Esophagus muscularis mucosa (tissue), 4 donors: Measurements from ENCODE around the gene PFKL. TPM values are rescaled to one million over a fixed set of nuclear protein-coding genes. Genes with fewer than 3 reads are reported as not detected.
A peak's percentile ranks its signal among the peaks of the same experiment; 100 is the strongest.

ENCODE experiments used
- DNase-seq: peaks from one replicate; pipeline ENCODE4 v3.0.0-alpha.2; 2017; ENCODE audit errors: extremely low spot score
- H3K27ac ChIP-seq, 4 donors: fragments of 200-600 bp; sonication (generic); replicated peaks in 1 of 4; 1 replicate in 3 of 4; 2 replicates in 1 of 4; pipeline ENCODE4 v1.5.1; 2016 to 2019; ENCODE audit warnings: mild to moderate bottlenecking in 1 of 4
- H3K27me3 ChIP-seq, 4 donors: fragments of 200-600 bp; sonication (generic); one replicate each; pipeline versions ENCODE4 v1.5.1 to v1.6.0; 2016 to 2019
- H3K36me3 ChIP-seq, 4 donors: fragments of 200-600 bp; sonication (generic); one replicate each; pipeline ENCODE4 v1.5.1; 2016 to 2019
- H3K4me1 ChIP-seq, 4 donors: fragments of 200-600 bp; sonication (generic); one replicate each; pipeline ENCODE4 v1.5.1; 2016 to 2019
- H3K4me3 ChIP-seq, 4 donors: fragments of 200-600 bp; sonication (generic); 1 replicate in 2 of 4; 2 replicates in 2 of 4; pipeline ENCODE4 v1.5.1; 2016 to 2019; ENCODE audit warnings: mild to moderate bottlenecking in 4 of 4, moderate library complexity in 1 of 4
- H3K9me3 ChIP-seq, 4 donors: fragments of 200-600 bp; sonication (generic); 1 replicate in 3 of 4; 2 replicates in 1 of 4; pipeline ENCODE4 v1.5.1; 2016 to 2019
- EP300 ChIP-seq: sonication (generic); formaldehyde crosslinking; IDR thresholded peaks from one replicate; pipeline ENCODE4 v1.6.1; 2017; ENCODE audit warnings: antibody characterized with exemption
- POLR2A ChIP-seq: fragments of 450-650 bp; IDR thresholded peaks from one replicate; pipeline ENCODE4 v1.6.1; 2017; ENCODE audit warnings: antibody characterized with exemption, moderate library complexity, mild to moderate bottlenecking, low read depth
- POLR2AphosphoS5 ChIP-seq, 2 donors: sonication (generic); formaldehyde crosslinking; IDR thresholded peaks; one replicate each; pipeline ENCODE4 v1.6.1; 2017; ENCODE audit warnings: antibody characterized with exemption in 2 of 2
- WGBS: methylation state at CpG from one replicate; pipeline ENCODE4 v1.1.5; 2018; 5-methylcytosine and 5-hydroxymethylcytosine counted together
- intact Hi-C: fragments of 100-400 bp; cut with DNase I; formaldehyde crosslinking; loops from one replicate; pipeline ENCODE4 v1.15.1; 2023
- total RNA-seq, 4 donors: library from RNA; depleted of rRNA; stranded (reverse); fragments of >200 nt; gene quantifications; one replicate each; pipeline versions ENCODE4 v1.1.0 to v1.2.1, GENCODE V29; 2016
- TF ChIP-seq, protein P1 (sequence below), 3 experiments: fragments of 200-600 bp in 2 of 3; fragments of 450-650 bp in 1 of 3; sonication (generic) in 2 of 3; IDR thresholded peaks; one replicate each; pipeline ENCODE4 v1.5.1; 2017 to 2019; ENCODE audit warnings: antibody characterized with exemption in 3 of 3, mild to moderate bottlenecking in 2 of 3, moderate library complexity in 1 of 3

PFKL gene
- total RNA-seq, 4 donors from 2014 or later = 61.5 to 109 (median 83.4) TPM

DNA sequence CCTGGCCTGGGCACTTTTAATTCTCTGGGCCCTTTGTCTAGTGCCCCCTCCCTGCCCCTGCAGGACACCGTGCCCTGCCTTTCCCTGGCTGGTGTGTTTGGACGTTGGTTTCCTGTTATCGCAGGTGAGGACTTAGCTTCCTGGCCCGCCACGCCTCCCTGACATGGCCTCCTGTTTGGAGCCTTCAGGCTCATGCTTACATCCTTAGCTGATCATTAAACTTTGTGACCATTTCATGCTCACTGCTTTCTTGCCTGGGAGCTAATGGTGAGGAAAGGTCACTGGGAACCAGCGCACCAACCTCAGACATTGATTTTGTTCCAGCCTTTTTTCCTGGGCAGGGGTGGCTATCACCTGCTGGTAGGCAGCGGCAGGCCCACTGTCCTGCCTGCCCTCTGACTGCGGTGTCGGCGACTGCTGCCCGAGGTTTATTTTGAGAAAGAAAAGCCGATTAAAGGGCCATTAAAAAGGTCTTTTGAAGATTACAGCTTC, 3.7 kb downstream of the PFKL start:
- no peaks in the 10 kb centered on the region for H3K27me3 ChIP-seq
- no peak for DNase-seq
- peaks cover 4 to 21% (median 17%) of the 10 kb centered on the region in 4 donors for H3K36me3 ChIP-seq
- intact Hi-C loops = no loop called here
- 81% methylated on average over 12 of the region's 12 CpGs for WGBS
- no peaks in the 10 kb centered on the region for H3K9me3 ChIP-seq
- H3K4me1 ChIP-seq = peaks cover 60 to 81% (median 71%) of the 10 kb centered on the region in 4 donors
- H3K4me3 ChIP-seq = no peak overlapping the region
- TF ChIP-seq POLR2AphosphoS5 (IDR thresholded peaks at IDR 0.05) (no peak), EP300 (no peak), POLR2A (no peak)
- TF ChIP-seq, protein P1, sequence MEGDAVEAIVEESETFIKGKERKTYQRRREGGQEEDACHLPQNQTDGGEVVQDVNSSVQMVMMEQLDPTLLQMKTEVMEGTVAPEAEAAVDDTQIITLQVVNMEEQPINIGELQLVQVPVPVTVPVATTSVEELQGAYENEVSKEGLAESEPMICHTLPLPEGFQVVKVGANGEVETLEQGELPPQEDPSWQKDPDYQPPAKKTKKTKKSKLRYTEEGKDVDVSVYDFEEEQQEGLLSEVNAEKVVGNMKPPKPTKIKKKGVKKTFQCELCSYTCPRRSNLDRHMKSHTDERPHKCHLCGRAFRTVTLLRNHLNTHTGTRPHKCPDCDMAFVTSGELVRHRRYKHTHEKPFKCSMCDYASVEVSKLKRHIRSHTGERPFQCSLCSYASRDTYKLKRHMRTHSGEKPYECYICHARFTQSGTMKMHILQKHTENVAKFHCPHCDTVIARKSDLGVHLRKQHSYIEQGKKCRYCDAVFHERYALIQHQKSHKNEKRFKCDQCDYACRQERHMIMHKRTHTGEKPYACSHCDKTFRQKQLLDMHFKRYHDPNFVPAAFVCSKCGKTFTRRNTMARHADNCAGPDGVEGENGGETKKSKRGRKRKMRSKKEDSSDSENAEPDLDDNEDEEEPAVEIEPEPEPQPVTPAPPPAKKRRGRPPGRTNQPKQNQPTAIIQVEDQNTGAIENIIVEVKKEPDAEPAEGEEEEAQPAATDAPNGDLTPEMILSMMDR (IDR thresholded peaks at IDR 0.05) = no peak
- peak overlapping the region in 2 of 4 donors; percentile 8 to 24 for H3K27ac ChIP-seq

GRCh38 chr21:44304011-44304616, 4.3 kb downstream of the PFKL start:
- Histone ChIP-seq H3K4me3 (no peak overlapping the region), H3K9me3 (no peaks in the 10 kb centered on the region), H3K36me3 (peaks cover 4 to 21% (median 19%) of the 10 kb centered on the region in 4 donors), H3K27ac (peak overlapping the region in 3 of 4 donors; percentile 12 to 35 (median 24)), H3K27me3 (no peaks in the 10 kb centered on the region), H3K4me1 (peaks cover 58 to 77% (median 66%) of the 10 kb centered on the region in 4 donors)
- DNase-seq = no peak
- intact Hi-C loops = no loop called here
- WGBS = 75% methylated on average over 12 of the region's 16 CpGs
- TF ChIP-seq EP300 = no peak
- no peak for TF ChIP-seq POLR2A
- no peak for TF ChIP-seq POLR2AphosphoS5 (IDR thresholded peaks at IDR 0.05)
- TF ChIP-seq, protein P1 (IDR thresholded peaks at IDR 0.05) = no peak

GRCh38 chr21:44304877-44305293, 5.0 kb downstream of the PFKL start:
- no peak for TF ChIP-seq POLR2A
- TF ChIP-seq, protein P1 (IDR thresholded peaks at IDR 0.05) = peak; percentile 32 to 59 (median 45)
- Histone ChIP-seq H3K27me3 (no peaks in the 10 kb centered on the region), H3K4me1 (peaks cover 54 to 72% (median 60%) of the 10 kb centered on the region in 4 donors), H3K36me3 (peaks cover 4 to 28% (median 25%) of the 10 kb centered on the region in 4 donors), H3K4me3 (no peak overlapping the region), H3K27ac (no peak overlapping the region), H3K9me3 (no peaks in the 10 kb centered on the region)
- WGBS = 67% methylated on average over 3 of the region's 8 CpGs
- DNase-seq = no peak
- intact Hi-C loops = no loop called here

- no peak overlapping the region for H3K4me3 ChIP-seq
- no peak for TF ChIP-seq EP300
- TF ChIP-seq, protein P1 (IDR thresholded peaks at IDR 0.05) = no peak
- 95% methylated on average over 3 of the region's 9 CpGs for WGBS
- peaks cover 52 to 70% (median 58%) of the 10 kb centered on the region in 4 donors for H3K4me1 ChIP-seq
- H3K9me3 ChIP-seq = no peaks in the 10 kb centered on the region
- intact Hi-C loops = no loop called here
- H3K27me3 ChIP-seq = no peaks in the 10 kb centered on the region
- no peak for DNase-seq
- peak overlapping the region in 1 of 4 donors; percentile 40 for H3K27ac ChIP-seq
- peaks cover 4 to 36% (median 33%) of the 10 kb centered on the region in 4 donors for H3K36me3 ChIP-seq
These were observed 5.8 kb downstream of the PFKL start for GRCh38 chr21:44305691-44306090.
